Loucy (cell line): Measurements from ENCODE around the gene RGS9.

ENCODE experiments used
- EZH2phosphoT487 ChIP-seq: fragments of 200-600 bp; IDR thresholded peaks from 2 replicates; pipeline ENCODE4 v1.6.1; 2018; ENCODE audit warnings: antibody characterized with exemption, mild to moderate bottlenecking, moderate library complexity, borderline replicate concordance
- TF ChIP-seq, protein P1 (sequence below): fragments of 200-600 bp; sonication (generic); conservative IDR thresholded peaks from 2 replicates; pipeline ENCODE4 v1.5.1; 2014; ENCODE audit warnings: mild to moderate bottlenecking, antibody characterized with exemption, low read length

DNA sequence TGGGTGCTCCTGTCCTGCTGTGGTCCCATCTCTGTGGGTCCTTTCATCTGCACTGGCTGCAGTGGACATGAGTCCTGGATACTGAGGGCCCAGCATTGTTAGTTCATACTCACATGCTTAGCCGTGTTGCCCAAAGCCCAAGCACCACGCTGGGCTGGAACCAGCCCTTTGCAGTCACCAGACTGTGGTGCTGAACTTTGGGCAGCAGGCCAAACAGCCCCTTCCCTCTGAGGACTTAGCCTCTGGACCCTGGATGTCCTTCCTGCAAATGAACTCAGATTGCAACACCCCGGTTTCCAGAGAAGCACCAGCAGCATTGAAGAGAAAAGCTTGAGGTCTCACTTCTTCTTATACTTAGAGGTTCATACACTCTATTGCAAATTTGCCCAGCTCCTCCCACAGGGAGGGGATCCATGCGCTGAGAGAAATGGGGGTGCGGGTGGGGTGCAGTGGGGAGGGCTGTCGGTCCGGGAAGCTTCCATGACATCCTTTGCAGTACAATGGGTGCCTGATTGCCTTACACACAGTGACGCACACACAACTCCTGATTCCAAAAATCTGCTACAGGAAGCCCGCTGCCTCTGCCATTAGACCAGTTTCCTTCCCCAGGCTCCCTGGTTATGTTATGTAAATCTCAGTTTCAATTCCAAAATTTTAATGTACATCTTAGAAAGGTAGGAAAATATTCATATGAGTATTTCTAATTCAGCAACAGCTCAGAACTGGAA, 65.8 kb downstream of the RGS9 start:
- TF ChIP-seq, protein P1, sequence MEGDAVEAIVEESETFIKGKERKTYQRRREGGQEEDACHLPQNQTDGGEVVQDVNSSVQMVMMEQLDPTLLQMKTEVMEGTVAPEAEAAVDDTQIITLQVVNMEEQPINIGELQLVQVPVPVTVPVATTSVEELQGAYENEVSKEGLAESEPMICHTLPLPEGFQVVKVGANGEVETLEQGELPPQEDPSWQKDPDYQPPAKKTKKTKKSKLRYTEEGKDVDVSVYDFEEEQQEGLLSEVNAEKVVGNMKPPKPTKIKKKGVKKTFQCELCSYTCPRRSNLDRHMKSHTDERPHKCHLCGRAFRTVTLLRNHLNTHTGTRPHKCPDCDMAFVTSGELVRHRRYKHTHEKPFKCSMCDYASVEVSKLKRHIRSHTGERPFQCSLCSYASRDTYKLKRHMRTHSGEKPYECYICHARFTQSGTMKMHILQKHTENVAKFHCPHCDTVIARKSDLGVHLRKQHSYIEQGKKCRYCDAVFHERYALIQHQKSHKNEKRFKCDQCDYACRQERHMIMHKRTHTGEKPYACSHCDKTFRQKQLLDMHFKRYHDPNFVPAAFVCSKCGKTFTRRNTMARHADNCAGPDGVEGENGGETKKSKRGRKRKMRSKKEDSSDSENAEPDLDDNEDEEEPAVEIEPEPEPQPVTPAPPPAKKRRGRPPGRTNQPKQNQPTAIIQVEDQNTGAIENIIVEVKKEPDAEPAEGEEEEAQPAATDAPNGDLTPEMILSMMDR = no peak
- TF ChIP-seq EZH2phosphoT487 = no peak
